WERI-Rb-1 (cell line): ENCODE measurements around the gene COPS8.

Experiments
- DNase-seq: peaks from one replicate; pipeline ENCODE4 v3.0.0-alpha.2; 2020
- H3K27ac ChIP-seq: fragments of 250-450 bp; sonication (Bioruptor Pico); 2 replicates; pipeline ENCODE4 v1.5.1; 2020; ENCODE audit warnings: mild to moderate bottlenecking, moderate library complexity
- H3K27me3 ChIP-seq: fragments of 250-450 bp; sonication (Bioruptor Pico); 2 replicates; pipeline ENCODE4 v1.5.1; 2021; ENCODE audit warnings: mild to moderate bottlenecking, low read depth, moderate library complexity; ENCODE audit not compliant: insufficient read depth, severe bottlenecking
- H3K36me3 ChIP-seq: fragments of 250-450 bp; sonication (Bioruptor Pico); 2 replicates; pipeline ENCODE4 v1.5.1; 2020; ENCODE audit warnings: mild to moderate bottlenecking, moderate library complexity
- H3K4me3 ChIP-seq: 2 replicates; pipeline ENCODE4 v1.5.1; 2011; ENCODE audit warnings: low read depth, mild to moderate bottlenecking, control low read depth, low read length
- H3K9me3 ChIP-seq: fragments of 250-450 bp; sonication (Bioruptor Pico); 2 replicates; pipeline ENCODE4 v1.5.1; 2021; ENCODE audit warnings: mild to moderate bottlenecking, moderate library complexity; ENCODE audit not compliant: severe bottlenecking
- CTCF ChIP-seq: IDR thresholded peaks from 2 replicates; pipeline ENCODE4 v1.5.1; 2011; ENCODE audit warnings: low read depth, mild to moderate bottlenecking, control low read depth, inconsistent platforms, low read length

COPS8 gene

GRCh38 chr2:237075749-237076599 lies 9.7 kb upstream of the COPS8 start:
- DNase-seq, result no peak
- Histone ChIP-seq H3K27ac (no peak overlapping the region), H3K4me3 (no peak overlapping the region), H3K36me3 (no peaks in the 10 kb centered on the region), H3K9me3 (no peaks in the 10 kb centered on the region), H3K27me3 (peaks cover 2% of the 10 kb centered on the region)
- TF ChIP-seq CTCF, result no peak

- H3K9me3 ChIP-seq, result no peaks in the 10 kb centered on the region
- H3K27ac ChIP-seq, result no peak overlapping the region
- no peak overlapping the region for H3K4me3 ChIP-seq
- DNase-seq, result no peak
- H3K27me3 ChIP-seq, result peaks cover 2% of the 10 kb centered on the region
- no peaks in the 10 kb centered on the region; the same call in 1 of the 2 replicates for H3K36me3 ChIP-seq
- TF ChIP-seq CTCF, result no peak
These were observed 4.1 kb upstream of the COPS8 start for GRCh38 chr2:237081596-237081995.

- H3K27ac ChIP-seq, result no peak overlapping the region
- no peaks in the 10 kb centered on the region for H3K9me3 ChIP-seq
- TF ChIP-seq CTCF, result no peak
- peaks cover 2% of the 10 kb centered on the region for H3K27me3 ChIP-seq
- peaks cover 1% of the 10 kb centered on the region; the same call in 1 of the 2 replicates for H3K36me3 ChIP-seq
- no peak for DNase-seq
- H3K4me3 ChIP-seq, result no peak overlapping the region
These were observed 2.7 kb upstream of the COPS8 start for GRCh38 chr2:237083026-237083425.

- no peak overlapping the region for H3K27ac ChIP-seq
- H3K27me3 ChIP-seq, result no peaks in the 10 kb centered on the region
- H3K36me3 ChIP-seq, result peaks cover 14% of the 10 kb centered on the region
- no peak for TF ChIP-seq CTCF
- no peak overlapping the region for H3K4me3 ChIP-seq
- no peaks in the 10 kb centered on the region for H3K9me3 ChIP-seq
- no peak for DNase-seq
These were observed 1.2 kb upstream of the COPS8 start for GRCh38 chr2:237084444-237084843.

GRCh38 chr2:237090906-237091305 lies 5.2 kb downstream of the COPS8 start:
- Histone ChIP-seq H3K27ac (no peak overlapping the region), H3K27me3 (no peaks in the 10 kb centered on the region), H3K36me3 (peaks cover 38% of the 10 kb centered on the region), H3K4me3 (no peak overlapping the region), H3K9me3 (no peaks in the 10 kb centered on the region)
- no peak for TF ChIP-seq CTCF
- no peak for DNase-seq
